ENCODE measurements around the gene TNFSF8. TPM values are rescaled to one million over a fixed set of nuclear protein-coding genes. Genes with fewer than 3 reads are reported as not detected.
A peak's percentile ranks its signal among the peaks of the same experiment; 100 is the strongest.

The TNFSF8 gene
- total and polyA plus RNA-seq, 2 experiments from 2014 or later = not detected

GRCh38 chr9:114861273-114861672, 69.1 kb downstream of the TNFSF8 start:
- DNase-seq (ENCODE audit: low read depth in 1 of 2, low spot score in 1 of 2) = no peak
- no peaks in the 10 kb centered on the region for H3K36me3 ChIP-seq
- no peak overlapping the region for H3K4me3 ChIP-seq
- peaks cover 6% of the 10 kb centered on the region for H3K27me3 ChIP-seq
- H3K4me1 ChIP-seq (ENCODE audit: low read depth) = no peaks in the 10 kb centered on the region
- H3K27ac ChIP-seq = no peak overlapping the region
- TF ChIP-seq CTCF (IDR thresholded peaks at IDR 0.05; ENCODE audit: low read depth, low read length) = no peak
- H3K9me3 ChIP-seq (ENCODE audit: low read depth) = no peaks in the 10 kb centered on the region

- H3K27me3 ChIP-seq = peaks cover 14% of the 10 kb centered on the region
- DNase-seq (ENCODE audit: low read depth in 1 of 2, low spot score in 1 of 2) = no peak
- H3K27ac ChIP-seq = no peak overlapping the region
- no peak for TF ChIP-seq CTCF (IDR thresholded peaks at IDR 0.05; ENCODE audit: low read depth, low read length)
- no peaks in the 10 kb centered on the region for H3K4me1 ChIP-seq (ENCODE audit: low read depth)
- no peak overlapping the region for H3K4me3 ChIP-seq
- H3K9me3 ChIP-seq (ENCODE audit: low read depth) = no peaks in the 10 kb centered on the region
- H3K36me3 ChIP-seq = no peaks in the 10 kb centered on the region
Measured at GRCh38 chr9:114860187-114860586, 70.2 kb downstream of the TNFSF8 start.

GRCh38 chr9:114856942-114857315, 73.5 kb downstream of the TNFSF8 start:
- no peak for TF ChIP-seq CTCF (IDR thresholded peaks at IDR 0.05; ENCODE audit: low read depth, low read length)
- Histone ChIP-seq H3K27ac (no peak overlapping the region), H3K4me3 (no peak overlapping the region), H3K4me1 (ENCODE audit: low read depth) (no peaks in the 10 kb centered on the region), H3K36me3 (no peaks in the 10 kb centered on the region), H3K27me3 (peaks cover 19% of the 10 kb centered on the region), H3K9me3 (ENCODE audit: low read depth) (no peaks in the 10 kb centered on the region)
- no peak for DNase-seq (ENCODE audit: low read depth in 1 of 2, low spot score in 1 of 2)

GRCh38 chr9:114856215-114856941, 74.0 kb downstream of the TNFSF8 start:
- Histone ChIP-seq H3K27ac (no peak overlapping the region), H3K36me3 (no peaks in the 10 kb centered on the region), H3K4me3 (no peak overlapping the region), H3K4me1 (ENCODE audit: low read depth) (no peaks in the 10 kb centered on the region), H3K9me3 (ENCODE audit: low read depth) (no peaks in the 10 kb centered on the region), H3K27me3 (peaks cover 19% of the 10 kb centered on the region)
- TF ChIP-seq CTCF (IDR thresholded peaks at IDR 0.05; ENCODE audit: low read depth, low read length) = no peak
- peak in 1 of 2 donors; percentile 38 for DNase-seq (ENCODE audit: low read depth in 1 of 2, low spot score in 1 of 2)

- TF ChIP-seq CTCF (IDR thresholded peaks at IDR 0.05; ENCODE audit: low read depth, low read length) = no peak
- no peak overlapping the region for H3K4me3 ChIP-seq
- H3K27ac ChIP-seq = no peak overlapping the region
- H3K9me3 ChIP-seq (ENCODE audit: low read depth) = no peaks in the 10 kb centered on the region
- peak in 1 of 2 donors; percentile 23 for DNase-seq (ENCODE audit: low read depth in 1 of 2, low spot score in 1 of 2)
- no peaks in the 10 kb centered on the region for H3K36me3 ChIP-seq
- H3K27me3 ChIP-seq = peaks cover 19% of the 10 kb centered on the region
- H3K4me1 ChIP-seq (ENCODE audit: low read depth) = no peaks in the 10 kb centered on the region
Measured at GRCh38 chr9:114855488-114855887, 74.9 kb downstream of the TNFSF8 start.
